PC-9 (cell line): ENCODE results near the gene ADAP1.

Source experiments
- EZH2 ChIP-seq: fragments of 200-600 bp; sonication (generic); IDR thresholded peaks from 2 replicates; pipeline ENCODE4 v1.8.0; 2017; ENCODE audit warnings: antibody characterized with exemption, low read depth
- TF ChIP-seq, protein P1 (sequence below): fragments of 200-600 bp; sonication (generic); conservative IDR thresholded peaks from 2 replicates; pipeline ENCODE4 v1.6.1; 2017; ENCODE audit warnings: mixed run types, antibody characterized with exemption, mild to moderate bottlenecking, moderate library complexity

DNA sequence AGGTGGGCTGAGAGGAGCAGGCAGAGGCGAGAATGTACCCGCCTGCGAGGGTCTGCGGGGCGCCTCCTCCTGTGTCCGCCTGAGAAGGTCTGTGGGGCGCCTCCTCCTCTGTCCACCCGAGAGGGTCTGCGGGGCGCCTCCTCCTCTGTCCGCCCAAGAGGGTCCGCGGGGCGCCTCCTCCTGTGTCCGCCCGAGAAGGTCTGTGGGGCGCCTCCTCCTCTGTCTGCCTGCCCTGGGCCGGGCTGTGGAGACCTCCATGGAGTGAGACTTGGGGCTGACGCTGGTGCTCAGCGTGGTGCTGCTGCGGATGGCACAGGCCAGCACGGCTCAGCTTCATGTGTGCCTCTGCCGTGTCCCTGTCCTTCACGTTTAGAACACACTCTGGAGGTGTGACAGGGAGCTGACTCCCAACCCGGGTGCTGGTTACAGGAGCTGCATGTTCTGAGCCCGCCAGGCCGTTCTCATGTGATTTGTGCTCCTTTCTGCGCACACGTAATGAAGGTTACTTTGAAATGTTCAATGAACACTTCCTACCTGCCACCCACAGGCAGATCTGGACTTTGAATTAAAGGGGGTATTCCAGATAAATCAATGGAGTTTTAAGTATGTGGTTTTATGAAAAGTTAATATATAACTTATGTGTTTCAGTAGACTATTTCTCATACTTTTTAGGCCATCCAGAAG lies 98.7 kb downstream of the ADAP1 start:
- TF ChIP-seq, protein P1, sequence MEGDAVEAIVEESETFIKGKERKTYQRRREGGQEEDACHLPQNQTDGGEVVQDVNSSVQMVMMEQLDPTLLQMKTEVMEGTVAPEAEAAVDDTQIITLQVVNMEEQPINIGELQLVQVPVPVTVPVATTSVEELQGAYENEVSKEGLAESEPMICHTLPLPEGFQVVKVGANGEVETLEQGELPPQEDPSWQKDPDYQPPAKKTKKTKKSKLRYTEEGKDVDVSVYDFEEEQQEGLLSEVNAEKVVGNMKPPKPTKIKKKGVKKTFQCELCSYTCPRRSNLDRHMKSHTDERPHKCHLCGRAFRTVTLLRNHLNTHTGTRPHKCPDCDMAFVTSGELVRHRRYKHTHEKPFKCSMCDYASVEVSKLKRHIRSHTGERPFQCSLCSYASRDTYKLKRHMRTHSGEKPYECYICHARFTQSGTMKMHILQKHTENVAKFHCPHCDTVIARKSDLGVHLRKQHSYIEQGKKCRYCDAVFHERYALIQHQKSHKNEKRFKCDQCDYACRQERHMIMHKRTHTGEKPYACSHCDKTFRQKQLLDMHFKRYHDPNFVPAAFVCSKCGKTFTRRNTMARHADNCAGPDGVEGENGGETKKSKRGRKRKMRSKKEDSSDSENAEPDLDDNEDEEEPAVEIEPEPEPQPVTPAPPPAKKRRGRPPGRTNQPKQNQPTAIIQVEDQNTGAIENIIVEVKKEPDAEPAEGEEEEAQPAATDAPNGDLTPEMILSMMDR, result no peak
- no peak for TF ChIP-seq EZH2
